ENCODE data around the gene PKIB.
"Not testable (repeated sequence)": the region's sequence is repeated elsewhere in the genome, so short reads cannot be mapped to it uniquely, and the experiment has no call there.

Gene PKIB

GRCh38 chr6:122621638-122622037 is 11.4 kb downstream of the PKIB start:
- peak; percentile 15 for DNase-seq

GRCh38 chr6:122622479-122622878 is 12.3 kb downstream of the PKIB start:
- peak; percentile 82 for DNase-seq

DNA sequence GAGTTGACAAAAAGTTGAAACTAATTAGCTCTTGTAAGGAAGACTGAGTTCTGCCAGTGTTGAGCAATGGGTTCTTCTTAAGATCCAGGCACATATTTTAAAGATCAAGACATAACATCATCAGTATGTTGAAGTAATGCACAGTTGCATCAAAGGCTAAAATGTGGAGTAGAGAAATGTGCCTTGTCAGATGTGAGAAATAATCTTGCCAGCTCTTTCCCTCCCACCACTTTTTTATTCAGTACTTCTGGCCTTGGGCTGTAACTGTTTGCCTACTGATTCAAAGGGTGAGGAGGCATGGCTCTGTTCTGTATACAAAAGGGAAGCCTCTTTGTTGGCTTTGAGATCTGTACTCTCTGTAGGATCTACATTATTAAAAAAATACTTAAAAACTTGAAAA is 13.1 kb downstream of the PKIB start:
- no peak for DNase-seq

- DNase-seq: no peak
Observed at GRCh38 chr6:122624853-122625252, 14.6 kb downstream of the PKIB start.

GRCh38 chr6:122628714-122629113 is 18.5 kb downstream of the PKIB start:
- no peak for DNase-seq

DNA sequence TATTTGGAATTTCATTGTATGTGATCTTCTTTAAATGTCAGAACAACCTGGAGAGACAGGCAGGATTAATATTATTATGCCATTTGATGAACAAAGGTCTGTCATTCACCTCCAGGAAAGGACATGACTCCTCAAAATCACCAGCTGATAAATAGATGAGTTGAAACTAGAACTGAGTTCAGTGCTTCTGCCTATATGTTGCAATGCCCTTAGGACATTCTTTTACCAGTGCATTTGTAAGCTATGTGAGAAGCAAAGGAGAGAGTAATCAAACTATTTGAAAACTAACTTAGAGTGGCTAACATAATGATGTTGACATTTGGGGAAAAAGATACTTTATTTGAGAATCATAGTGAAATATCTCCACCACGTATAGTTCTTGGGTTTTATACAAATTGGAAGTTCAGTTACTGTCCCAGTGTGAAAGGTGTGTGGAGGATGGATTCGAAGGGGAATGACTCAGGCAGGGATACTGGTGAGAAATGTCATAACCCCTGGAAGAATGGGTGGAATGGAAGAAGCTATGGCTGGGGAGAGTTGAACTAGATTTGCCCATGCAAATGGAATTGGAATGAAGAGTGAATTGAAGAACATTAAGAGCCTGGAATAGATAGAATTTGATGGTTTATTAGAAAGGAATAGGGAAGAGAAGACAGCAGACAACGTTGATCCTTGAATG is 21.5 kb downstream of the PKIB start:
- DNase-seq: no peak

- no peak for DNase-seq
Observed at GRCh38 chr6:122640366-122640765, 30.2 kb downstream of the PKIB start.

DNA sequence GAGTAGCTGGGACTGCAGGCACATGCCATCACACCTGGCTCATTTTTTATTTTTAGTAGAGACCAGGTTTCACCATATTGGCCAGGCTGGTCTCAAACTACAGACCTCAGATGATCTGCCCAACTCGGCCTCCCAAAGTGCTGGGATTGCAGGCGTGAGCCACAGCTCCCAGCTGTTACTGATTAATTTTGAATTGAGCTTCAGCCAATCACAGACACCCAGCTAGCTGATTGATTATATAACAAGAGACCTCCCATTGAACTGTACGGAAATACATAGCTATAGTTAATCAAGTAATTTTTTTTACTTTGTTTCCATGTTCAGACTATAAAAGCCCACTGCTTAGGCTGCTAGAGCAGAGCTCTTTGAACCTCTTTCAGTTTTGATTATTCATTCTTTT is 31.6 kb downstream of the PKIB start:
- DNase-seq: no peak

DNA sequence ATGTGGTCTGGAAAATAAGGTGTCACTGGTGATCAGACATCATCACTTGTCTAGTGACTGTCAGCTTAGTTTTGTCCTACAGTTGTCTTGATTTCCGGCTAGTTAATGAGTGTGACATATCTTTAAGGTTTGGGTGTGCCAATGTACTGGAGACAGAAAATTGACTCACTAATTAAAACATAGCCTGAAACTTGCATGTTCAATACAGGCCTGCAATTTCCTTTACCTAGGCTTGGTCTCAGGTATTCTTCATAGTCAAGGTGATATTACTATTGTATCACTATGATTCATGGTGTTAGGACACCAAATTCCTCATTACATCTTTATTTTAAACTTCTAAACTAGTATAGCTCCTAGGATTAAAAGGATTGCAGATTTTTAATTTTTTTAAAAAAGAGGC is 32.4 kb downstream of the PKIB start:
- not testable (repeated sequence) for DNase-seq

DNA sequence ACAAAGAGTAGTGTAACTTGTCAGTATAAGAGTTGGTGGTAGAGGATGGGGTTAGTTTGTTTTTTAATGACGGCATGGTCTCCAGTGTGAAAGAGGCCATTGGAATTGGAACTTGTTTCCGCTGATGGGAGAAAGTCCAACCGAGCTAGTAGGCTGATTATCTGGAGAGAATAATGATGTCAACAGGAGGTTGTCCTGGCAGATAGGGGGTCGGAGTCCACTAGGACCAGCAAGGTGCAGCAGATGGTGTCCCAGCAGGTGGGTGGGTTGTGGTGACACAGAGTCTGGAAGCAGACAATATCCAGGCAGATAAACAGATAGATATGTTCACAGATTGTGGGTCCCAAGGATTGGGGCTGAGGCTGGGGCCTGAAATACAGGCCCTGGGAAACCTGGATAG is 35.1 kb downstream of the PKIB start:
- no peak for DNase-seq

- DNase-seq: no peak
Observed at GRCh38 chr6:122647765-122648164, 37.6 kb downstream of the PKIB start.

DNA sequence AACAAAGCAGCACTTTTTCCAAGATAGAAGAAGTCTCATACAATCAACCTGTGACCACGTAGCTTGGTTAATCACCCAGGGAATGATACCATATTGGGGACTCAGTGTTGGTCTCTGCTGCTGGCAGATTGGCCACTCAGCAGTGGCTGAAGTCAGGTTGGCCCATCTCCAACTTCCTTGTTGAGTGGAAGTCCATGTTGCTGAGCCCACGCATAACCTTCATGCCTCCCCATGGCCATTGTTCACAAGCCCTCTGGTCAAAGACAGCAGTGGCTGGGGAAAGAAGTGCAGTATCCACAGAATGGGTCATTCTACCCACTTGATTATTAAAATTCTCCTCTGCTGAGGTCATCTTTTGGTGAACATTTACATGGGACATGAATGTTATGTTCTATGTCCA is 38.5 kb downstream of the PKIB start:
- DNase-seq: no peak

- no peak for DNase-seq
Observed at GRCh38 chr6:122649701-122650100, 39.5 kb downstream of the PKIB start.

DNA sequence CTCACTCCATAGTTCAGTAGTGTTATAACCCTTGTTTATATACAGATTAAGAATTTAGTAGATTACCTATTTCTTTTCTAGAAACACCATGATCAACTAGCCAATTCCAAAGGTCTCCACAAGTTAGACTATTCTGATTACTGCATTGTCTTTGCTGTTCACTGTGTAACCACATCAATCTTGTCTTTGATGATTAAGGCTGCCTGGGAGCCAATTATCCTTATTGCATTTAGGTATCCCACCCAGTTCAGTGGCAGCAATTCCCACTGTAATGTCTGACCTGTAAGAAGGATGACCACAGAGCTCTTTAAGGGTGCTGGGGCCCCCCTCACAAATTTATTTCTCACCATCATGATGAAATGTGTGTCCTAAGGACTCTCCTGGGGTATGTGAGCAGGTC is 40.2 kb downstream of the PKIB start:
- no peak for DNase-seq

DNA sequence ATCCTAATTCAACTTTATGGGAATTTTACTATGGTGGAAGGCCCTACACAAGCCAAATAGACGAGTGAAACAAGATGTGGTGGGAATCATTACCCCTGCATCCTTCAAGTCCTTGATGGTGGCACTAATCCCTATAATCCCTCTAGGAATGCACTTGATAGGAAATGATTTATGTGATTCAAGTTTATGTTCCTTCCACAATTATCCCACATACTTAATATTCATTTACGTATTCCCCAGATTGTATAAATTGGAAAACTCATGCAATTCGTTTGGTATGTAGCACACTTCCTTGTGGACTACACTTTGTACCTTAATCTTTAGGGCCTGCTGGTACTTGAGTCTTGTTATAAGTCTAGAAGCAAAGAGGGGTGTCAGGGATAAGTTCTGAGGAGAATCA is 40.8 kb downstream of the PKIB start:
- DNase-seq: no peak

DNA sequence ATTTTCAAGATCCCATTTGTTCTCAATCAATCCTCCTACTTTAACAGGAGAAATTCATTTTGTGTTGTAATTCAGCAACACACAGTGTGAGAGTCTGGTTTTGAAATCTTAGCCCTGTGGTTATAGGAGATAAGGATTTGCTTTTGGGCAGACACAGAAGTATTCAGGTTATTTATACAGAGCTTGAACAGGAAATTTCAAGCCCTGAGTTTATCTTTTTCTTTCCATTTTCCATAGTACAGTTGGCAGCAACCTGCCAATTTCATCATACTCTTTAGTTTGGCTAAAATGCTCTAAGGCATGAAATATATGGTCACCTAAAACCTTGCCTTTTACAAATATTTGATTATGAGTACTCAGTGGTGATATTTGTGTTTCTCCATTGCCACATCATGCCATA is 41.4 kb downstream of the PKIB start:
- DNase-seq: no peak

DNA sequence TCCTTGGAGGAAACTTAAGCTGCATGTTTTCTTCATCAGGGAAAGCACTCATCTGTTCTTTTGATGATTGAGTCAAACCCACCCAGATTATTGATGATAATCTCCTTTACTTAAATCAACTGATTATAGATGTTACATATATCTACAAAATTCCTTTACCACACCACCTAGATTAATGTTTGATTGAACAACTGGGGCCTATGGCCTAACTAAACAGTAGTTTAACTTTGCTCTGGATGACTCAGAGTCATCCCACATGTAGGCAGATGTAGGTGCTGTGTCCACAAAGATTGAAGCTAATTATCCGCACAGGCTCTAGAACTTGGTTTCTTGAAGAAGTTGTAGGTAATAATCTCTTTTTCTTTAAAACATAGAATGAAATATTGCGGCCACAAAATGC is 42.2 kb downstream of the PKIB start:
- DNase-seq: no peak

GRCh38 chr6:122653094-122653493 is 42.9 kb downstream of the PKIB start:
- DNase-seq: no peak

DNA sequence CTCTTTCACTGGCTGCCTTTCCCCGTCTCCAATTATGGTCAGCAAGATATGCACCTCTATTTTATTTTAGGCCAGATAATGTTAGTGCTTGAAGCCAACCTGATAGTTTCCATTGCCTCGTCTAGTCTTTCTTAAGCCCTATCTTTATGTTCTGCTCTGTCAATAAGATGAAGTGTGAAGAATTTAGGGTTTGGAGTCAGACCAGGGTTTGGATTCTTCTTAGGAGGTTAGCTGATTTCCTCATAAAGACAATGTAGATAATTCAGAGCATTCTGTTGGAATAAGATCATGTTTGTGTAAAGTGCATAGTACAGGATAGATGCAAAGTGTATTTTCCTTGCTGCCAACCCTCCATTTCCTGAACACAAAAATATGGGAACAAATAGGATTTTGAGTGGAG is 43.8 kb downstream of the PKIB start:
- no peak for DNase-seq

- no peak for DNase-seq
Observed at GRCh38 chr6:122657601-122658000, 47.4 kb downstream of the PKIB start.

DNA sequence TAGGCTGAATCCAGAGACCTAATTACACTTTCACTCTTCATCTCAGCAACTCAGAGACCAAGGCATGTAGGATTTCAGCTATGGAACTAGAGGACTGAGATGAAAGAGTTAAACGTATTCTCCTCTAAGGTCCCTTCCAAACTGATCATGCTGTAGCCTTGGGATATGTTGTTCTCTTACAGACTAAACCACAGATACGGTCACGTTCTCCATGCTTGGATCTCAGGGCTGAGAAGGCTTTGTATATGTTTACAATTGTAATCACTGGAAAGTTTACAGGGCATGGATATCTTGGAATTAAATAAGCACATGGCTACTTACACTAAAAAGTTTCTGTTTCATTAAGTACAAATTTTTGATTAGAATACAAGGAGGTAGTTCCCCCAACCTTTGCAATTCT is 50.1 kb downstream of the PKIB start:
- DNase-seq: no peak

DNA sequence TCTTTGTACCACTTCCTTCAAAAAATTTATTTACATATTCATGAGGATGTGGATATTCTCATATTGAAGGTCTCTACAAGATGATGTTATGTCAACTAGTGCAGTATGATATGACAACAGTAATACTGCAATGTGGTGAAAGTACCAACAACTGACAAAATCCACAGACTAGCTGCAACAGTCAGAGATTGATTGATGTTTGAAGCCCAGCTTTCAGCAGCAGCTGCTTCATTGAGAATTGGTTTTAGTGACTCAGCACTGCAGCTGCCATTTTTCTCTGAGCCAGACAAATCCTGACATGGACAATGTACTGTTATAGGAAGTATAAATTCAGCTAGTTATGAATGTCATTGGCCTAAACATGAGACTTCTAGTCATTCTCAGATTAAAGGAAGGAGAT is 53.8 kb downstream of the PKIB start:
- no peak for DNase-seq

- DNase-seq: no peak
Observed at GRCh38 chr6:122665929-122666328, 55.7 kb downstream of the PKIB start.

DNA sequence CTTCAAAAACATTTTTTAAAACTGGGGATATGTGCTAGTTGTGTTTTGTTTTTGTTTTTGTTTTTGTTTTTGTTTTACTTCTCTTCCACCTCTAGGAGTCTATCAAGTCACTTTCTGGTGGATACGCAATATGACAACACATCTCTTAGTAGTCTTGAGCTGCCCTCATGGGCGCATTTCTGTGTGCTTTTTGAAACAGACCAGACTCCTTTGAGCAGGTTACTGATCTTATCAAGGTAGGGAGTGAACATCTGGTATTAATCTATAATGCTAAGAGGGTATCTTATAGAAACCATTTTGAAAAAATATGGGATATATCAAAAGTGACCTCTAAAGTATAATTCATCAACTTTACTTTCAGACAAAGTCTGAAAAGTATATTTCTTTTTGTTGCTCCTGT is 56.2 kb downstream of the PKIB start:
- no peak for DNase-seq

GRCh38 chr6:122669418-122669817 is 59.2 kb downstream of the PKIB start:
- DNase-seq: no peak

GRCh38 chr6:122669868-122670267 is 59.7 kb downstream of the PKIB start:
- no peak for DNase-seq
